H1 (cell line): ENCODE data around the gene TPRA1. TPM values are rescaled to one million over a fixed set of nuclear protein-coding genes. Genes with fewer than 3 reads are reported as not detected.

Experiments used
- CTCF ChIA-PET: fragments of 300-600 bp; sonication (Branson Sonifier 250); formaldehyde crosslinking; loops from one replicate; lab custom pipeline; 2021; ENCODE audit not compliant: partially characterized antibody; lab: Charles Lee
- POLR2A ChIA-PET: fragments of 300-600 bp; sonication (Branson Sonifier 250); formaldehyde crosslinking; loops from one replicate; lab custom pipeline; 2021; ENCODE audit warnings: inconsistent platforms; ENCODE audit not compliant: partially characterized antibody; lab: Charles Lee
- DNase-seq, 2 experiments: peaks; one replicate each; pipeline versions ENCODE4 v3.0.0 to v3.0.0-alpha.2; 2010 to 2022; ENCODE audit warnings: low spot score in 2 of 2, low read depth in 1 of 2, mixed read lengths in 1 of 2
- FAIRE-seq: peaks from 2 replicates; lab custom pipeline; 2011; peaks lifted over from hg19 to GRCh38; lab: Jason Lieb, UNC
- H2AFZ ChIP-seq: 2 replicates; pipeline ENCODE4 v1.8.1; 2012; ENCODE audit warnings: low read length, inconsistent platforms
- H2AK5ac ChIP-seq: 2 replicates; pipeline ENCODE4 v1.6.1; 2013; ENCODE audit warnings: low read depth, low read length
- H2BK120ac ChIP-seq: replicated peaks from 2 replicates; pipeline ENCODE3; 2013; ENCODE audit warnings: low read depth, low read length, inconsistent platforms
- H2BK12ac ChIP-seq: 2 replicates; pipeline ENCODE4 v1.6.1; 2013; ENCODE audit warnings: low read depth, low read length
- H2BK15ac ChIP-seq: 2 replicates; pipeline ENCODE4 v1.6.1; 2013; ENCODE audit warnings: low read length
- H2BK20ac ChIP-seq: 2 replicates; pipeline ENCODE4 v1.6.1; 2013; ENCODE audit warnings: low read length
- H2BK5ac ChIP-seq: 2 replicates; pipeline ENCODE4 v1.6.1; 2013; ENCODE audit warnings: low read depth, low read length
- H3K14ac ChIP-seq: 2 replicates; pipeline ENCODE4 v1.6.1; 2013; ENCODE audit warnings: inconsistent platforms; ENCODE audit not compliant: insufficient read length
- H3K18ac ChIP-seq: 2 replicates; pipeline ENCODE4 v1.6.1; 2013; ENCODE audit warnings: low read length; ENCODE audit errors: extremely low read depth
- H3K23ac ChIP-seq: 2 replicates; pipeline ENCODE4 v1.6.1; 2013; ENCODE audit warnings: inconsistent platforms; ENCODE audit not compliant: insufficient read length
- H3K23me2 ChIP-seq: 2 replicates; pipeline ENCODE4 v1.6.1; 2013; ENCODE audit warnings: low read depth, low read length
- H3K27ac ChIP-seq: 2 replicates; pipeline ENCODE4 v1.6.1; 2011; ENCODE audit warnings: low read depth, low read length, inconsistent platforms
- H3K27me3 ChIP-seq, 4 experiments: replicated peaks in 1 of 4; 1 replicate in 1 of 4; 2 replicates in 3 of 4; pipeline versions ENCODE4 v1.6.1 to v1.8.1; 2011 to 2013; ENCODE audit warnings: low read length in 3 of 4, mild to moderate bottlenecking in 3 of 4, inconsistent platforms in 2 of 4, mixed read lengths in 2 of 4, moderate library complexity in 1 of 4; ENCODE audit not compliant: control insufficient read depth in 3 of 4, insufficient read depth in 3 of 4; ENCODE audit errors: extremely low read depth in 1 of 4
- H3K36me3 ChIP-seq, 4 experiments: 2 replicates each; pipeline versions ENCODE4 v1.6.1 to v1.8.1; 2011 to 2013; ENCODE audit warnings: mild to moderate bottlenecking in 4 of 4, low read length in 3 of 4, moderate library complexity in 2 of 4, control low read depth in 1 of 4, inconsistent platforms in 1 of 4; ENCODE audit not compliant: insufficient read depth in 4 of 4, control insufficient read depth in 2 of 4
- H3K4ac ChIP-seq: replicated peaks from 2 replicates; pipeline ENCODE3; 2013; ENCODE audit warnings: low read length, low read depth, mixed read lengths, inconsistent platforms; ENCODE audit not compliant: insufficient read length
- H3K4me1 ChIP-seq, 4 experiments: replicated peaks in 1 of 4; 1 replicate in 1 of 4; 2 replicates in 3 of 4; pipeline versions ENCODE4 v1.6.1 to v1.8.1; 2011 to 2013; ENCODE audit warnings: low read length in 3 of 4, inconsistent platforms in 2 of 4, mixed read lengths in 1 of 4; ENCODE audit not compliant: insufficient read depth in 4 of 4, control insufficient read depth in 3 of 4
- H3K4me2 ChIP-seq, 2 experiments: 2 replicates each; pipeline versions ENCODE4 v1.6.1 to v1.8.1; 2011 to 2013; ENCODE audit warnings: low read depth in 2 of 2, low read length in 2 of 2, control low read depth in 1 of 2, inconsistent platforms in 1 of 2, mild to moderate bottlenecking in 1 of 2; ENCODE audit not compliant: insufficient read depth in 1 of 2
- H3K4me3 ChIP-seq, 4 experiments: fragments of 200-600, 300-600 bp in 1 of 4; sonication (generic), shearing (Covaris generic), sonication (Bioruptor Twin) in 1 of 4; 2 replicates each; pipeline versions ENCODE4 v1.5.1 to v1.8.1; 2011 to 2016; ENCODE audit warnings: low read length in 4 of 4, low read depth in 3 of 4, control low read depth in 2 of 4, inconsistent platforms in 2 of 4, mild to moderate bottlenecking in 2 of 4, mixed read lengths in 1 of 4, moderate library complexity in 1 of 4; ENCODE audit not compliant: insufficient read depth in 2 of 4; ENCODE audit errors: extremely low read depth in 1 of 4
- H3K56ac ChIP-seq: replicated peaks from 2 replicates; pipeline ENCODE3; 2013; ENCODE audit warnings: low read depth, mild to moderate bottlenecking, mixed read lengths, low read length, inconsistent platforms; ENCODE audit not compliant: insufficient read length
- H3K79me1 ChIP-seq: 2 replicates; pipeline ENCODE4 v1.6.1; 2013; ENCODE audit warnings: low read depth, low read length, control low read depth
- H3K79me2 ChIP-seq, 2 experiments: 2 replicates each; pipeline versions ENCODE4 v1.6.1 to v1.8.1; 2012 to 2013; ENCODE audit warnings: low read length in 2 of 2, mild to moderate bottlenecking in 2 of 2, inconsistent platforms in 1 of 2; ENCODE audit not compliant: insufficient read depth in 2 of 2, control insufficient read depth in 1 of 2
- H3K9ac ChIP-seq, 4 experiments: replicated peaks in 1 of 4; 1 replicate in 1 of 4; 2 replicates in 3 of 4; pipeline versions ENCODE4 v1.6.1 to v1.8.1; 2011 to 2013; ENCODE audit warnings: low read depth in 3 of 4, low read length in 3 of 4, control low read depth in 2 of 4, mild to moderate bottlenecking in 2 of 4, moderate library complexity in 2 of 4, inconsistent platforms in 1 of 4; ENCODE audit errors: extremely low read depth in 1 of 4
- H3K9me3 ChIP-seq, 2 experiments: 2 replicates each; pipeline versions ENCODE4 v1.6.1 to v1.8.1; 2012 to 2013; ENCODE audit warnings: mild to moderate bottlenecking in 2 of 2, moderate library complexity in 2 of 2, control low read depth in 1 of 2, inconsistent platforms in 1 of 2, low read depth in 1 of 2, low read length in 1 of 2, mixed read lengths in 1 of 2; ENCODE audit not compliant: insufficient read depth in 2 of 2
- H4K20me1 ChIP-seq, 2 experiments: replicated peaks in 1 of 2; 2 replicates each; pipeline versions ENCODE3 to v1.8.1; 2011 to 2013; ENCODE audit warnings: inconsistent platforms in 2 of 2, low read length in 2 of 2, mild to moderate bottlenecking in 1 of 2; ENCODE audit not compliant: insufficient read depth in 2 of 2, control insufficient read depth in 1 of 2
- H4K5ac ChIP-seq: 2 replicates; pipeline ENCODE4 v1.6.1; 2013; ENCODE audit warnings: low read length, low read depth, mixed read lengths, inconsistent platforms; ENCODE audit not compliant: insufficient read length
- H4K8ac ChIP-seq: 2 replicates; pipeline ENCODE4 v1.8.0; 2013; ENCODE audit warnings: mild to moderate bottlenecking, moderate library complexity, low read length, inconsistent platforms; ENCODE audit not compliant: insufficient read depth; ENCODE audit errors: extremely low read depth
- H4K91ac ChIP-seq: replicated peaks from 2 replicates; pipeline ENCODE3; 2013; ENCODE audit warnings: low read length, mixed read lengths, inconsistent platforms; ENCODE audit not compliant: insufficient read length
- MAFK ChIP-seq: IDR thresholded peaks from 2 replicates; pipeline ENCODE4 v1.6.1; 2012; ENCODE audit warnings: low read depth, mild to moderate bottlenecking, improper control_type of control experiment, low read length
- WGBS, 2 experiments: shearing (Covaris generic) in 1 of 2; methylation state at CpG; one replicate each; pipeline versions ENCODE4 v1.1.6 to v1.1.7; 2013 to 2015; ENCODE audit warnings: low lambda C conversion rate in 2 of 2, mixed read lengths in 2 of 2, inconsistent platforms in 1 of 2, low coverage in 1 of 2, missing lambda C conversion rate in 1 of 2; ENCODE audit not compliant: insufficient replicate concordance in 2 of 2, insufficient coverage in 1 of 2, insufficient read length in 1 of 2; ENCODE audit errors: extremely low coverage in 1 of 2, missing lambda C conversion rate in 1 of 2; 5-methylcytosine and 5-hydroxymethylcytosine counted together
- polyA plus RNA-seq, 7 experiments: library from polyadenylated mRNA; depleted of rRNA in 3 of 7; stranded (reverse) in 5 of 7; unstranded in 2 of 7; fragments of >200 nt in 5 of 7; fragments of 200-250 nt in 2 of 7; gene quantifications; 1 replicate in 5 of 7; 2 replicates in 1 of 7; 4 replicates in 1 of 7; pipeline versions ENCODE4 v1.2.1 to v1.2.3, GENCODE V29; 2011 to 2013; ENCODE audit warnings: missing spikeins in 2 of 7, mixed read lengths in 2 of 7
- total RNA-seq: library from RNA; stranded (reverse); fragmentation: NEBNext Ultra II Directional; extraction: Animal tissue kit (Norgen Biotek cat#: 25700); gene quantifications from 2 replicates; pipeline ENCODE4 v1.2.1, GENCODE V29; 2021
- TF ChIP-seq, protein P1 (sequence below): IDR thresholded peaks from 2 replicates; pipeline ENCODE4 v1.6.1; 2012; ENCODE audit warnings: inconsistent platforms

The TPRA1 gene
- total and polyA plus RNA-seq, 2 of the 8 experiments (the other 6 are each of a cell fraction or from before 2014, with no cell fraction given) = 18.8 to 38.5 TPM

- Histone ChIP-seq H3K4me2 (no peak overlapping the region), H3K9ac (no peak overlapping the region), H3K56ac (no peak overlapping the region), H4K91ac (no peak overlapping the region), H3K23ac (no peak overlapping the region), H4K5ac (no peak overlapping the region), H3K18ac (no peak overlapping the region), H3K14ac (no peak overlapping the region), H3K27me3 (peaks cover 0 to 4% (median 1%) of the 10 kb centered on the region in 4 experiments; a peak in 5 of 7 replicates), H2BK20ac (no peak overlapping the region), H3K9me3 (no peaks in the 10 kb centered on the region), H3K79me1 (no peaks in the 10 kb centered on the region; the same call in 1 of the 2 replicates), H4K8ac (no peak overlapping the region), H3K27ac (no peak overlapping the region), H2BK15ac (no peak overlapping the region), H3K79me2 (no peaks in the 10 kb centered on the region), H3K4ac (no peak overlapping the region), H3K23me2 (no peaks in the 10 kb centered on the region), H4K20me1 (peaks cover 6 to 25% of the 10 kb centered on the region in 2 experiments), H2AFZ (no peak overlapping the region), H2BK5ac (no peak overlapping the region), H2BK120ac (no peak overlapping the region), H3K36me3 (peaks cover 39 to 55% (median 51%) of the 10 kb centered on the region in 4 experiments), H3K4me3 (no peak overlapping the region), H2BK12ac (no peak overlapping the region), H2AK5ac (no peak overlapping the region), H3K4me1 (no peaks in the 10 kb centered on the region)
- FAIRE-seq = no peak
- DNase-seq = no peak
- POLR2A ChIA-PET = interaction anchor here (0.9 to 8.6 kb wide), 5 partner anchors 8 to 33 kb away, joined by 4 to 182 read pairs (median 7); partner anchors contain the start of gene MCM2
- 93% methylated on average over 11 of the region's 11 CpGs; no CpG with 5 or more reads in 1 of the 2 experiments for WGBS, 2 experiments
- CTCF ChIA-PET = interaction anchor here (0.6 to 2.0 kb wide), 5 partner anchors 17 to 47 kb away, joined by 3 to 16 read pairs (median 3); partner anchors contain the start of gene TPRA1
- no peak for TF ChIP-seq MAFK
- TF ChIP-seq, protein P1, sequence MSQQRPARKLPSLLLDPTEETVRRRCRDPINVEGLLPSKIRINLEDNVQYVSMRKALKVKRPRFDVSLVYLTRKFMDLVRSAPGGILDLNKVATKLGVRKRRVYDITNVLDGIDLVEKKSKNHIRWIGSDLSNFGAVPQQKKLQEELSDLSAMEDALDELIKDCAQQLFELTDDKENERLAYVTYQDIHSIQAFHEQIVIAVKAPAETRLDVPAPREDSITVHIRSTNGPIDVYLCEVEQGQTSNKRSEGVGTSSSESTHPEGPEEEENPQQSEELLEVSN = no peak
Measured at GRCh38 chr3:127622031-127622430, 31.5 kb upstream of the TPRA1 start.
